Measurements from ENCODE around the gene SPR.

The SPR gene

DNA sequence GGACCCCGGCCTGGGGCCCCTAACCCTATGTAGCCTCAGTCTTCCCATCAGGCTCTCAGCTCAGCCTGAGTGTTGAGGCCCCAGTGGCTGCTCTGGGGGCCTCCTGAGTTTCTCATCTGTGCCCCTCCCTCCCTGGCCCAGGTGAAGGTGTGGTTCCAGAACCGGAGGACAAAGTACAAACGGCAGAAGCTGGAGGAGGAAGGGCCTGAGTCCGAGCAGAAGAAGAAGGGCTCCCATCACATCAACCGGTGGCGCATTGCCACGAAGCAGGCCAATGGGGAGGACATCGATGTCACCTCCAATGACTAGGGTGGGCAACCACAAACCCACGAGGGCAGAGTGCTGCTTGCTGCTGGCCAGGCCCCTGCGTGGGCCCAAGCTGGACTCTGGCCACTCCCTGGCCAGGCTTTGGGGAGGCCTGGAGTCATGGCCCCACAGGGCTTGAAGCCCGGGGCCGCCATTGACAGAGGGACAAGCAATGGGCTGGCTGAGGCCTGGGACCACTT, 46.5 kb downstream of the SPR start:
- Histone ChIP-seq H3K4me2 (no peak overlapping the region), H2AFZ (ENCODE audit: low read depth) (no peak overlapping the region), H3K4me3 (IDR thresholded peaks at IDR 0.05; ENCODE audit: insufficient read depth, low read depth, low read length) (no peak overlapping the region), H3K27ac (no peak overlapping the region), H3K36me3 (ENCODE audit: insufficient read depth) (no peaks in the 10 kb centered on the region), H3K9ac (no peak overlapping the region), H3K4me1 (ENCODE audit: low read depth, poor library complexity, severe bottlenecking) (no peaks in the 10 kb centered on the region), H3K79me2 (ENCODE audit: insufficient read depth, low read depth) (no peaks in the 10 kb centered on the region), H4K20me1 (ENCODE audit: insufficient read depth) (no peaks in the 10 kb centered on the region), H3K27me3 (ENCODE audit: insufficient read depth, low read depth) (no peaks in the 10 kb centered on the region)
- TF ChIP-seq, protein P1, sequence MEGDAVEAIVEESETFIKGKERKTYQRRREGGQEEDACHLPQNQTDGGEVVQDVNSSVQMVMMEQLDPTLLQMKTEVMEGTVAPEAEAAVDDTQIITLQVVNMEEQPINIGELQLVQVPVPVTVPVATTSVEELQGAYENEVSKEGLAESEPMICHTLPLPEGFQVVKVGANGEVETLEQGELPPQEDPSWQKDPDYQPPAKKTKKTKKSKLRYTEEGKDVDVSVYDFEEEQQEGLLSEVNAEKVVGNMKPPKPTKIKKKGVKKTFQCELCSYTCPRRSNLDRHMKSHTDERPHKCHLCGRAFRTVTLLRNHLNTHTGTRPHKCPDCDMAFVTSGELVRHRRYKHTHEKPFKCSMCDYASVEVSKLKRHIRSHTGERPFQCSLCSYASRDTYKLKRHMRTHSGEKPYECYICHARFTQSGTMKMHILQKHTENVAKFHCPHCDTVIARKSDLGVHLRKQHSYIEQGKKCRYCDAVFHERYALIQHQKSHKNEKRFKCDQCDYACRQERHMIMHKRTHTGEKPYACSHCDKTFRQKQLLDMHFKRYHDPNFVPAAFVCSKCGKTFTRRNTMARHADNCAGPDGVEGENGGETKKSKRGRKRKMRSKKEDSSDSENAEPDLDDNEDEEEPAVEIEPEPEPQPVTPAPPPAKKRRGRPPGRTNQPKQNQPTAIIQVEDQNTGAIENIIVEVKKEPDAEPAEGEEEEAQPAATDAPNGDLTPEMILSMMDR (conservative IDR thresholded peaks at IDR 0.05; ENCODE audit: low read depth, low read length), result no peak

DNA sequence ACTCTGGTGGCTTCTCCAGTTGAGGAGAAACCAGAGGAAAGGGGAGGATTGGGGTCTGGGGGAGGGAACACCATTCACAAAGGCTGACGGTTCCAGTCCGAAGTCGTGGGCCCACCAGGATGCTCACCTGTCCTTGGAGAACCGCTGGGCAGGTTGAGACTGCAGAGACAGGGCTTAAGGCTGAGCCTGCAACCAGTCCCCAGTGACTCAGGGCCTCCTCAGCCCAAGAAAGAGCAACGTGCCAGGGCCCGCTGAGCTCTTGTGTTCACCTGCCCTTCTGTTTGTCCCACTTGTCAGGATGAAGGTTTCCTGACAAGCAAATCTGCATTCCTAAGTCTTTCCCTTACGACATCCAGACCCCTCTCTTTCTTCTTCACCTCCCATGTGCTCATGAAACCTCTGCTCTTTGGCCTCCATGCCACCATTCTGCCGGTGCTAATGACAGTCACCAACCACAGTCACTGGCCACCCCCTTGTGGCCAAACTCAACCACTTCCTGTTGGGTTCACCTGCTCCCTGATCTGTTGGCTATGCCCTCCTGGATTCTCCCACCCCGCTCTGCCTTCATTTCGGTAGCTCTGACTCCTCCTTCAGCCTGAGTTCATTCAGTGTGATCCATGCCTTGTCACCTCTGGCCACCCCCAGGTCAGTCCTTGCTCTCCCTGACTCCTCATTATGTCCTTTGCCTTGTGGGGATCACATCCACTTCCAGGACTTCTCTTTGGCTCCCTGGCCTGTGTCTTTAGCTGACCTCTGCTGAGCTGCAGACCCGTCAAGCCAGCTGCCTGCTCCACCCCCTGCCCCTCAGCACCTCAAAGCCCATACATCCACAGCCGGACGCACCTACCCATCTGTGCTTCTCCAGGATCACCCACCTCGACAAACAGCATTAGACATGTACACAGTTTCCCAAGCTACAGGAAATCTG, 47.7 kb downstream of the SPR start:
- Histone ChIP-seq H2AFZ (ENCODE audit: low read depth) (no peak overlapping the region), H3K36me3 (ENCODE audit: insufficient read depth) (no peaks in the 10 kb centered on the region), H3K27me3 (ENCODE audit: insufficient read depth, low read depth) (no peaks in the 10 kb centered on the region), H3K4me3 (IDR thresholded peaks at IDR 0.05; ENCODE audit: insufficient read depth, low read depth, low read length) (no peak overlapping the region), H3K4me2 (no peak overlapping the region), H3K79me2 (ENCODE audit: insufficient read depth, low read depth) (no peaks in the 10 kb centered on the region), H3K27ac (no peak overlapping the region), H3K4me1 (ENCODE audit: low read depth, poor library complexity, severe bottlenecking) (no peaks in the 10 kb centered on the region), H3K9ac (no peak overlapping the region), H4K20me1 (ENCODE audit: insufficient read depth) (no peaks in the 10 kb centered on the region)
- TF ChIP-seq, protein P1 (conservative IDR thresholded peaks at IDR 0.05; ENCODE audit: low read depth, low read length), result peak; percentile 51

DNA sequence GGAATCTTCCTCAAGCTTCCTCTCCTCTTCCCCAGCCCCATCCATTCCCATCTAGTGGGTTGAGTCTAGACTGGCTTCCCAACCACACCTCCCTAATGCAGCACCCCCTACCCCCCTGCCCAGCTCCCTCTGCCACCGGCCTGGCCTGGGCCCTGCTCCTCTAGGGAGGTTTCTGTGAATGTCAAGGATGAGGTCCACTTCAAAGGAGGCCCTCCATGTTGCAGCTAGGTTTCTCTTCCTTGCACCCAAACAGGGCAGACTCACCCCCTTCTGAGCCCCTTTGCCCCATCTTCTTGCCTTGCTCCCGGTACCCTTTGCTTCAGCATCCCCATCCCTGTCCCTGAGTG, 48.4 kb downstream of the SPR start:
- Histone ChIP-seq H2AFZ (ENCODE audit: low read depth) (no peak overlapping the region), H3K36me3 (ENCODE audit: insufficient read depth) (no peaks in the 10 kb centered on the region), H4K20me1 (ENCODE audit: insufficient read depth) (no peaks in the 10 kb centered on the region), H3K9ac (no peak overlapping the region), H3K79me2 (ENCODE audit: insufficient read depth, low read depth) (no peaks in the 10 kb centered on the region), H3K4me3 (IDR thresholded peaks at IDR 0.05; ENCODE audit: insufficient read depth, low read depth, low read length) (no peak overlapping the region), H3K27me3 (ENCODE audit: insufficient read depth, low read depth) (no peaks in the 10 kb centered on the region), H3K4me1 (ENCODE audit: low read depth, poor library complexity, severe bottlenecking) (no peaks in the 10 kb centered on the region), H3K4me2 (no peak overlapping the region), H3K27ac (no peak overlapping the region)
- TF ChIP-seq, protein P1 (conservative IDR thresholded peaks at IDR 0.05; ENCODE audit: low read depth, low read length), result no peak

DNA sequence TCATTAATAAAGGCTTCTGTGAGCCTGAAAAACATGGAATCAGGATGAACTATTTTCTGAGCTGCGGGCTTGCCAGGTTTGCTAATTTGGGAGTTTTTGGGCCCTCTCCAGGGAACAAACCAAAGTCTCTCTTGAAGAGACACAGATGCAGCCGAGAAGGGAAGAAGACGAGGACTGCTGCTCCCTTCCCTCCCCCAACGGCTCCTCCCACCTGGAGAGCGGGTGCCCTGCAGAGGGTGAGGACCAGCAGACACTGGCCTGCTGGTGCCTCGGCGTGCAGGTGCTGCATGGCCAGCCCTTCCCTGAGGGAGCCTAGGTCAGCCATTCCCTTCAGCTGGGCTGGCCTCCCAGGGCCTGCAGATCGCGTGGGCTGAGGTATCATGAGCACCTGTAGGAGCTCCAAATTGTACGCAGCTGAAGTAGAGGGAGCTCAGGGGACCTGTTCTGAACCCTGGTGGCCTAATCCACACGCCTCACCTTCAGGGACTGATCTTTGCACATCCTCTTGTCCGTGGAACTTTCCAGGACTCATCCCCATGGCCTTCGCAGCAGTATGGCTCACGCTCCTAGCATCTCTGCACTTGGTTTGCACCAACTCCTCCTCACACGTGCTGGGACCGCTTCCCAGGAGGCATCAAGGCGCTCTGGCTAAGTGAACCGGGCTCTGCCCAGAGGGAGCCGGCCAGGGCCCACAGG, 49.6 kb downstream of the SPR start:
- Histone ChIP-seq H2AFZ (ENCODE audit: low read depth) (no peak overlapping the region), H3K9ac (no peak overlapping the region), H4K20me1 (ENCODE audit: insufficient read depth) (no peaks in the 10 kb centered on the region), H3K27ac (no peak overlapping the region), H3K79me2 (ENCODE audit: insufficient read depth, low read depth) (no peaks in the 10 kb centered on the region), H3K4me2 (no peak overlapping the region), H3K4me1 (ENCODE audit: low read depth, poor library complexity, severe bottlenecking) (no peaks in the 10 kb centered on the region), H3K4me3 (IDR thresholded peaks at IDR 0.05; ENCODE audit: insufficient read depth, low read depth, low read length) (no peak overlapping the region), H3K27me3 (ENCODE audit: insufficient read depth, low read depth) (no peaks in the 10 kb centered on the region), H3K36me3 (ENCODE audit: insufficient read depth) (no peaks in the 10 kb centered on the region)
- TF ChIP-seq, protein P1 (conservative IDR thresholded peaks at IDR 0.05; ENCODE audit: low read depth, low read length), result no peak
